H9 (cell line): ENCODE results near the gene CCL21. TPM values are rescaled to one million over a fixed set of nuclear protein-coding genes. Genes with fewer than 3 reads are reported as not detected.

Source experiments
- DNase-seq: peaks from one replicate; pipeline ENCODE4 v3.0.0-alpha.2; 2017
- H2AFZ ChIP-seq: one replicate; pipeline ENCODE4 v1.6.1; 2013; ENCODE audit warnings: mild to moderate bottlenecking, low read length, control low read depth, moderate library complexity
- H2AK5ac ChIP-seq: 2 replicates; pipeline ENCODE4 v1.6.1; 2013; ENCODE audit warnings: low read length, control low read depth, mixed read lengths; ENCODE audit not compliant: insufficient read length
- H2BK120ac ChIP-seq: one replicate; pipeline ENCODE4 v1.6.1; 2013; ENCODE audit warnings: low read depth, mild to moderate bottlenecking, low read length, control low read depth, inconsistent platforms; ENCODE audit not compliant: poor library complexity, severe bottlenecking
- H2BK12ac ChIP-seq: 2 replicates; pipeline ENCODE4 v1.6.1; 2013; ENCODE audit warnings: low read length, control low read depth, mixed read lengths, low read depth; ENCODE audit not compliant: insufficient read length
- H2BK15ac ChIP-seq: 2 replicates; pipeline ENCODE4 v1.6.1; 2013; ENCODE audit warnings: low read depth, low read length, control low read depth
- H2BK20ac ChIP-seq: one replicate; pipeline ENCODE4 v1.6.1; 2013; ENCODE audit warnings: low read depth, mild to moderate bottlenecking, low read length, control low read depth, inconsistent platforms; ENCODE audit not compliant: poor library complexity, severe bottlenecking
- H2BK5ac ChIP-seq: 2 replicates; pipeline ENCODE4 v1.6.1; 2013; ENCODE audit warnings: low read length, control low read depth, mixed read lengths; ENCODE audit not compliant: insufficient read length
- H3K14ac ChIP-seq: 2 replicates; pipeline ENCODE4 v1.6.1; 2013; ENCODE audit warnings: low read length, control low read depth; ENCODE audit not compliant: insufficient read depth
- H3K18ac ChIP-seq: 2 replicates; pipeline ENCODE4 v1.6.1; 2013; ENCODE audit warnings: low read depth, mild to moderate bottlenecking, mixed read lengths, low read length, control low read depth; ENCODE audit not compliant: insufficient read length
- H3K23ac ChIP-seq: 2 replicates; pipeline ENCODE4 v1.6.1; 2013; ENCODE audit warnings: low read length, control low read depth, mixed read lengths, low read depth; ENCODE audit not compliant: insufficient read length
- H3K23me2 ChIP-seq: 2 replicates; pipeline ENCODE4 v1.6.1; 2013; ENCODE audit warnings: low read depth, mild to moderate bottlenecking, mixed read lengths, low read length, control low read depth; ENCODE audit not compliant: insufficient read length, poor library complexity, severe bottlenecking
- H3K27ac ChIP-seq: 2 replicates; pipeline ENCODE4 v1.5.1; 2013; ENCODE audit warnings: low read length, control low read depth, mixed read lengths, low read depth; ENCODE audit not compliant: insufficient read length
- H3K27me3 ChIP-seq: 2 replicates; pipeline ENCODE4 v1.6.1; 2013; ENCODE audit warnings: low read length, control low read depth, inconsistent platforms; ENCODE audit not compliant: insufficient read depth
- H3K4ac ChIP-seq: 2 replicates; pipeline ENCODE4 v1.6.1; 2013; ENCODE audit warnings: low read depth, mild to moderate bottlenecking, control low read depth, inconsistent platforms, low read length, moderate library complexity
- H3K4me1 ChIP-seq: 2 replicates; pipeline ENCODE4 v1.6.1; 2013; ENCODE audit warnings: low read length, control low read depth, inconsistent platforms; ENCODE audit not compliant: insufficient read depth
- H3K4me2 ChIP-seq: 2 replicates; pipeline ENCODE4 v1.6.1; 2013; ENCODE audit warnings: low read length, control low read depth, mixed read lengths; ENCODE audit not compliant: insufficient read length, insufficient read depth
- H3K56ac ChIP-seq: 2 replicates; pipeline ENCODE4 v1.6.1; 2013; ENCODE audit warnings: low read depth, mild to moderate bottlenecking, mixed read lengths, low read length, control low read depth; ENCODE audit not compliant: insufficient read length
- H3K79me1 ChIP-seq: 2 replicates; pipeline ENCODE4 v1.6.1; 2013; ENCODE audit warnings: low read depth, mild to moderate bottlenecking, moderate library complexity, low read length, control low read depth, inconsistent platforms; ENCODE audit not compliant: insufficient read depth, poor library complexity, severe bottlenecking
- H3K79me2 ChIP-seq: 2 replicates; pipeline ENCODE4 v1.6.1; 2013; ENCODE audit warnings: low read length, control low read depth, inconsistent platforms; ENCODE audit not compliant: insufficient read depth
- H3K9ac ChIP-seq: 2 replicates; pipeline ENCODE4 v1.6.1; 2013; ENCODE audit warnings: low read length, control low read depth, mixed read lengths; ENCODE audit not compliant: insufficient read length; ENCODE audit errors: extremely low read depth
- H3K9me3 ChIP-seq: one replicate; pipeline ENCODE4 v1.6.1; 2013; ENCODE audit warnings: low read depth, low read length, inconsistent platforms; ENCODE audit not compliant: control insufficient read depth
- H3T11ph ChIP-seq: one replicate; pipeline ENCODE4 v1.6.1; 2013; ENCODE audit warnings: mild to moderate bottlenecking, low read length, control low read depth, inconsistent platforms
- H4K20me1 ChIP-seq: one replicate; pipeline ENCODE4 v1.6.1; 2013; ENCODE audit not compliant: control insufficient read depth, insufficient read length, insufficient read depth
- H4K5ac ChIP-seq: 2 replicates; pipeline ENCODE4 v1.6.1; 2013; ENCODE audit warnings: low read depth, mild to moderate bottlenecking, mixed read lengths, low read length, control low read depth; ENCODE audit not compliant: insufficient read length
- H4K8ac ChIP-seq: replicated peaks from 2 replicates; pipeline ENCODE4 v1.6.1; 2013; ENCODE audit warnings: low read length, control low read depth, mixed read lengths, low read depth; ENCODE audit not compliant: insufficient read length
- H4K91ac ChIP-seq: 2 replicates; pipeline ENCODE4 v1.6.1; 2013; ENCODE audit warnings: low read depth, mild to moderate bottlenecking, moderate library complexity, mixed read lengths, low read length, control low read depth; ENCODE audit not compliant: insufficient read length
- H3K27ac Mint-ChIP-seq, 3 experiments: 2 replicates in 2 of 3; 3 replicates in 1 of 3; pipeline ENCODE4 v1.8.0; 2020 to 2021; ENCODE audit warnings: mixed read lengths in 3 of 3, mild to moderate bottlenecking in 1 of 3, moderate library complexity in 1 of 3
- H3K27me3 Mint-ChIP-seq: 2 replicates; pipeline ENCODE4 v1.8.0; 2021; ENCODE audit warnings: low read depth, mild to moderate bottlenecking, moderate library complexity, mixed read lengths
- H3K36me3 Mint-ChIP-seq, 3 experiments: 2 replicates in 2 of 3; 3 replicates in 1 of 3; pipeline ENCODE4 v1.8.0; 2020 to 2021; ENCODE audit warnings: low read depth in 3 of 3, mixed read lengths in 3 of 3; ENCODE audit not compliant: insufficient read depth in 1 of 3
- H3K4me1 Mint-ChIP-seq, 2 experiments: 2 replicates each; pipeline ENCODE4 v1.8.0; 2020; ENCODE audit warnings: mixed read lengths in 2 of 2
- H3K4me3 Mint-ChIP-seq, 2 experiments: 2 replicates in 1 of 2; 3 replicates in 1 of 2; pipeline ENCODE4 v1.8.0; 2020 to 2021; ENCODE audit warnings: mild to moderate bottlenecking in 2 of 2, mixed read lengths in 2 of 2, moderate library complexity in 1 of 2
- H3K9me3 Mint-ChIP-seq, 2 experiments: 2 replicates in 1 of 2; 3 replicates in 1 of 2; pipeline ENCODE4 v1.8.0; 2020; ENCODE audit warnings: mild to moderate bottlenecking in 2 of 2, mixed read lengths in 2 of 2, moderate library complexity in 1 of 2
- WGBS: extraction: QIAGEN DNeasy Blood & Tissue Kit; methylation state at CpG from one replicate; pipeline ENCODE4 v1.1.7; 2013; ENCODE audit warnings: missing lambda C conversion rate, low lambda C conversion rate, mixed read lengths; ENCODE audit not compliant: insufficient read length; ENCODE audit errors: extremely low coverage; 5-methylcytosine and 5-hydroxymethylcytosine counted together
- total RNA-seq: library from RNA; stranded (reverse); gene quantifications from 2 replicates; pipeline ENCODE4 v1.2.1, GENCODE V29; 2021
- TF ChIP-seq, protein P1 (sequence below): fragments of 200-600 bp; sonication (generic); conservative IDR thresholded peaks from 3 replicates; pipeline ENCODE4 v1.8.0; 2021; ENCODE audit warnings: antibody characterized with exemption, mild to moderate bottlenecking

Gene CCL21
- total RNA-seq, 1 experiment from 2014 or later, result not detected

DNA sequence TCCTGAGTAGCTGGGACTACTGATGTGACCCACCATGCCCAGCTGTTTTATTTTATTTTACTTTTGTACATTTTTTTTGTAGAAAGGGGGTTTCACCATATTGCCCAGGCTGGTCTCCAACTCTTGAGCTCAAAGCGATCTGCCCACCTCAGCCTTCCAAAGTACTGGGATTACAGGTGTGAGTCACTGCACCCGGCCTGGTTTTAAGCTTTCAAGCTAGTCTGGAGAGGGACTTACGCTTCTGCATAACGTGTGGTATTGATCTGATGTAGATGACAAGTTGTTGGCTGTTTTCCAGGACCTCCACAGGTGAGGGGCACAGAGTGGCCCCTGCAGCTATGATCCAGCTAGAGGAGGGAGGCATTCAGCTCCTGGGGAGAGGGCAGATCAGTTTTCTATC lies 6.8 kb upstream of the CCL21 start:
- Histone ChIP-seq H4K20me1 (no peaks in the 10 kb centered on the region), H4K8ac (no peak overlapping the region), H3T11ph (no peak overlapping the region), H3K4me2 (no peak overlapping the region), H3K56ac (no peak overlapping the region), H3K79me1 (no peaks in the 10 kb centered on the region), H2BK5ac (no peak overlapping the region), H2BK15ac (no peak overlapping the region), H3K27ac (no peak overlapping the region), H3K23me2 (no peaks in the 10 kb centered on the region), H3K4ac (no peak overlapping the region), H3K79me2 (no peaks in the 10 kb centered on the region), H2AK5ac (no peak overlapping the region), H3K9me3 (no peaks in the 10 kb centered on the region), H3K9ac (no peak overlapping the region), H3K23ac (no peak overlapping the region), H2BK120ac (no peak overlapping the region), H3K14ac (no peak overlapping the region), H2AFZ (no peak overlapping the region), H4K5ac (no peak overlapping the region), H3K4me1 (no peaks in the 10 kb centered on the region), H2BK20ac (no peak overlapping the region), H3K18ac (no peak overlapping the region), H4K91ac (no peak overlapping the region), H3K27me3 (no peaks in the 10 kb centered on the region), H2BK12ac (no peak overlapping the region)
- no peaks in the 10 kb centered on the region; a peak in 2 of 5 replicates for H3K9me3 Mint-ChIP-seq
- H3K36me3 Mint-ChIP-seq, result no peaks in the 10 kb centered on the region; a peak in 1 of 7 replicates
- TF ChIP-seq, protein P1, sequence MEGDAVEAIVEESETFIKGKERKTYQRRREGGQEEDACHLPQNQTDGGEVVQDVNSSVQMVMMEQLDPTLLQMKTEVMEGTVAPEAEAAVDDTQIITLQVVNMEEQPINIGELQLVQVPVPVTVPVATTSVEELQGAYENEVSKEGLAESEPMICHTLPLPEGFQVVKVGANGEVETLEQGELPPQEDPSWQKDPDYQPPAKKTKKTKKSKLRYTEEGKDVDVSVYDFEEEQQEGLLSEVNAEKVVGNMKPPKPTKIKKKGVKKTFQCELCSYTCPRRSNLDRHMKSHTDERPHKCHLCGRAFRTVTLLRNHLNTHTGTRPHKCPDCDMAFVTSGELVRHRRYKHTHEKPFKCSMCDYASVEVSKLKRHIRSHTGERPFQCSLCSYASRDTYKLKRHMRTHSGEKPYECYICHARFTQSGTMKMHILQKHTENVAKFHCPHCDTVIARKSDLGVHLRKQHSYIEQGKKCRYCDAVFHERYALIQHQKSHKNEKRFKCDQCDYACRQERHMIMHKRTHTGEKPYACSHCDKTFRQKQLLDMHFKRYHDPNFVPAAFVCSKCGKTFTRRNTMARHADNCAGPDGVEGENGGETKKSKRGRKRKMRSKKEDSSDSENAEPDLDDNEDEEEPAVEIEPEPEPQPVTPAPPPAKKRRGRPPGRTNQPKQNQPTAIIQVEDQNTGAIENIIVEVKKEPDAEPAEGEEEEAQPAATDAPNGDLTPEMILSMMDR, result no peak
- no peak overlapping the region for H3K27ac Mint-ChIP-seq
- no peak overlapping the region for H3K4me3 Mint-ChIP-seq
- no peak for DNase-seq
- no CpG with 5 or more reads among the region's 4 CpGs for WGBS
- no peaks in the 10 kb centered on the region for H3K4me1 Mint-ChIP-seq
- peaks cover 24% of the 10 kb centered on the region for H3K27me3 Mint-ChIP-seq
